ENCODE results near the gene DHRS3. TPM values are rescaled to one million over a fixed set of nuclear protein-coding genes. Genes with fewer than 3 reads are reported as not detected.
"Not testable (repeated sequence)": the region's sequence is repeated elsewhere in the genome, so short reads cannot be mapped to it uniquely, and the experiment has no call there.

The DHRS3 gene
- total RNA-seq, 5 donors from 2014 or later (not counting 1 experiment from before 2014, with no cell fraction given), result 56.4 to 107 (median 90.8) TPM

DNA sequence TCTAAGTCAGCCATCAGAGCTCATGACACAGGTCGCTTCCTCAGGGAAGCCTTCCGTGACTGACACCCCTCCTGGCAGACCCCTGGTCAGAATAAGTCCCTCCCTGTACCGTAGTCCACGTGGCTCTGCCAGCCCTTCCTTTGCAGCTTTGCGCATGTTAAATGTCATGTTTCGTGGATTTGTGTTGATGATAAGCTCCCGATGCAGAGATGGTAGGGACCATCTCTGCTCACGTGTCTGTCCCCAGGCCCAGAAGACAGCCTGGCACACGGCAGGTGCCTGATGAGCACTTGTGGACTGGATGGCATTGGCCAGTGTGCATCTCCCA, 75.9 kb downstream of the DHRS3 start:
- WGBS (ENCODE audit: insufficient coverage), result 88% methylated on average over 6 of the region's 9 CpGs
- Histone ChIP-seq H3K4me3 (ENCODE audit: control insufficient read depth in 1 of 2, extremely low read depth in 1 of 2, low read length in 1 of 2) (no peak overlapping the region), H3K27ac (ENCODE audit: low read length) (no peak overlapping the region), H3K36me3 (ENCODE audit: control insufficient read depth in 2 of 2, extremely low read depth in 1 of 2, insufficient read depth in 1 of 2, low read length in 1 of 2) (peaks cover 0 to 5% of the 10 kb centered on the region in 2 donors), H3K27me3 (replicated peaks in 1 of 2; ENCODE audit: control insufficient read depth in 2 of 2, extremely low read depth in 1 of 2, insufficient read depth in 2 of 2, low read length in 1 of 2) (peaks cover 0 to 29% of the 10 kb centered on the region in 2 experiments), H3K4me1 (ENCODE audit: control insufficient read depth in 1 of 2, extremely low read depth in 1 of 2, insufficient read depth in 2 of 2, low read length in 2 of 2) (no peaks in the 10 kb centered on the region), H3K9me3 (no peaks in the 10 kb centered on the region)
- DNase-seq (no peak), ATAC-seq (replicated peaks in 1 of 4) (no peak)
- Mint-ChIP-seq H3K27ac (no peak overlapping the region), H3K4me3 (no peak overlapping the region), H3K36me3 (peaks cover 10% of the 10 kb centered on the region), H3K4me1 (peaks cover 1 to 7% (median 6%) of the 10 kb centered on the region in 3 donors), H3K9me3 (peaks cover 0 to 6% (median 4%) of the 10 kb centered on the region in 3 donors), H3K27me3 (peaks cover 0 to 4% of the 10 kb centered on the region in 2 donors)
- POLR2A ChIA-PET, result no interaction called here
- CTCF ChIA-PET, result no interaction called here

DNA sequence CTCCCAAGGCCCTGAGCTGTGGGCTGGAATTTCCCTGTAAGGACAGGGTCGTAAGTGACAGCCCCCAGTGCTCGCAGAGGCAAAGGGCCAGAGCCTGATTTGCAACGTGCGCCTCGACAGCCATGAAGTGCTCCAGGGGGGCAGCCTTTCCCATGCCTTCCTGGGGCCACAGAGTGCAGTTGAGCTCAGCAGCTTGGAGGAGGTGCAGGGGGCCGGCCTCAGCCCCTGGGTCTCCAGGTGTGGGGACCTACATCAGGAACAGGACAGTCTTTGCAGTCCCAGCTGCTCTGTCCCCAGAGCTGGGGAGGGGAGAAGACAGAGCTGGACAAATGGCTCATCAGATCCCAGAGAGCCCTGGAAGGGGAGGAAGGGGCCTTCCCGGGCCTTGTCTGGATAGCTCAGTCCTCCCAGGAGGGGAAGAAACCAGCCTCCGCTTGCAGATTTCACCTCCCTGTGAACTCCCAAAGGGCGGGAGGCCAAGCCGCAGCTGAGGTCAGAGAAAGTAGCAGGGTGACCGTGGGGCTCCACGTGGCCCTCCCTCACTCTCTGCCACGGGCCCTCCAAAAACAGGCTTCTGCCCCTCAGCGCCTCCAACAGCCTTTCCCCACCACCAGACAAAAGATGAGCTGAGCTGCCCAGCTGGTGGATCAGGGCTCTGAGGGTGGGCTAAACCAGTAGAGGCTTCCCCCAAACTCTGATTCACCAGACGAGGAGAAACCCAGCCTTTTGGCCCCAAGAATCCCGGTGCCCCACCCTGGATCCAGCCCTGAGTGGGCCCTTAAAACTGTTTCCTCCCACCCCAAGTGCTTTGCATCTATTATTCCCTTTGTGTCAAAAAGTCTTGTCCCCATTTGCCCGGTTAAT, 76.5 kb downstream of the DHRS3 start:
- H3K4me1 Mint-ChIP-seq, result peaks cover 1 to 7% (median 6%) of the 10 kb centered on the region in 3 donors
- H3K4me3 ChIP-seq (ENCODE audit: control insufficient read depth in 1 of 2, extremely low read depth in 1 of 2, low read length in 1 of 2), result no peak overlapping the region
- no peak overlapping the region for H3K4me3 Mint-ChIP-seq
- peaks cover 1 to 9% (median 6%) of the 10 kb centered on the region in 3 donors for H3K9me3 Mint-ChIP-seq
- ChIA-PET POLR2A (no interaction called here), CTCF (no interaction called here)
- H3K36me3 ChIP-seq (ENCODE audit: control insufficient read depth in 2 of 2, extremely low read depth in 1 of 2, insufficient read depth in 1 of 2, low read length in 1 of 2), result peaks cover 0 to 5% of the 10 kb centered on the region in 2 donors
- 83% methylated on average over 14 of the region's 17 CpGs for WGBS (ENCODE audit: insufficient coverage)
- H3K27me3 Mint-ChIP-seq, result peaks cover 0 to 4% of the 10 kb centered on the region in 2 donors
- no peak for ATAC-seq (replicated peaks in 1 of 4)
- H3K27ac ChIP-seq (ENCODE audit: low read length), result no peak overlapping the region
- H3K4me1 ChIP-seq (ENCODE audit: control insufficient read depth in 1 of 2, extremely low read depth in 1 of 2, insufficient read depth in 2 of 2, low read length in 2 of 2), result no peaks in the 10 kb centered on the region
- no peak for DNase-seq
- peaks cover 0 to 27% of the 10 kb centered on the region in 2 experiments for H3K27me3 ChIP-seq (replicated peaks in 1 of 2; ENCODE audit: control insufficient read depth in 2 of 2, extremely low read depth in 1 of 2, insufficient read depth in 2 of 2, low read length in 1 of 2)
- H3K9me3 ChIP-seq, result no peaks in the 10 kb centered on the region
- peaks cover 14% of the 10 kb centered on the region for H3K36me3 Mint-ChIP-seq
- H3K27ac Mint-ChIP-seq, result no peak overlapping the region

DNA sequence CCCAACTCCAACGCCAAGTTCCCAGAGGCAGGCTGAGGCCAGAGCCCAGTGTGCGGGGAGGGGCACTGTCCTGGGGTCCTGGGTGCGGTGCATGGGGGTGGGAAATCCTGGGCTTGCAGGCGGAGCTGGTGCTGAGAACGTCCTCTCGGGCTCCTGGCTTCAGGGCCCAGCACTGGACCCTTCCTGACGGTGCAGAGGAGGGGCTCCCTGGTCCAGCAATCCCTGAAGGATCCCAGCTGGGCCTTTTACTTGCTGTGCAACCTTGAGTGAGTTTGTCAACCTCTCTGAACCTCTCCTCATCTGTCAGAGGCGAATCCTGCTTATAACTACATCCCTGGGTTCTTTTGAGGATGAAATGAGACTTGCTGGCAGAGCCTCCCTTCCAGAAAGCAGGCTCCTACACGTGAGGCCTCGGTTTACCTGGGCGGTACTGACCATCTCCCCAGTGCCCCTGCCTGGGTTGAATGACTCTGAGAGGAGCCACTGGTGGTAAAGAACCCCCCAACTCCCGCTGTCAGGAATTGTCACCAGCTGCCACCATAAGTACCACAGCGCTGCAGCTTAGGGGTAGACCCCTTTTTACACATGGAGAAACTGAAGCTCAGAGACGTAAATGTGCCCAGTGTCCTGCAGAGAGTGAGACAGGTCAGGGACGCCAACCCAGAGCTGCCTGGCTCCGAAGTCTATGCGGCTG, 77.3 kb downstream of the DHRS3 start:
- Mint-ChIP-seq H3K4me1 (peaks cover 1 to 7% (median 6%) of the 10 kb centered on the region in 3 donors), H3K9me3 (peaks cover 8 to 16% (median 13%) of the 10 kb centered on the region in 3 donors), H3K27me3 (peaks cover 0 to 4% of the 10 kb centered on the region in 2 donors), H3K36me3 (peaks cover 21% of the 10 kb centered on the region), H3K4me3 (no peak overlapping the region), H3K27ac (no peak overlapping the region)
- peaks cover 0 to 5% of the 10 kb centered on the region in 2 donors for H3K36me3 ChIP-seq (ENCODE audit: control insufficient read depth in 2 of 2, extremely low read depth in 1 of 2, insufficient read depth in 1 of 2, low read length in 1 of 2)
- H3K9me3 ChIP-seq, result no peaks in the 10 kb centered on the region
- ATAC-seq (replicated peaks in 1 of 4), result no peak
- no peak overlapping the region for H3K27ac ChIP-seq (ENCODE audit: low read length)
- no peaks in the 10 kb centered on the region for H3K4me1 ChIP-seq (ENCODE audit: control insufficient read depth in 1 of 2, extremely low read depth in 1 of 2, insufficient read depth in 2 of 2, low read length in 2 of 2)
- 94% methylated on average over 15 of the region's 17 CpGs for WGBS (ENCODE audit: insufficient coverage)
- H3K4me3 ChIP-seq (ENCODE audit: control insufficient read depth in 1 of 2, extremely low read depth in 1 of 2, low read length in 1 of 2), result no peak overlapping the region
- H3K27me3 ChIP-seq (replicated peaks in 1 of 2; ENCODE audit: control insufficient read depth in 2 of 2, extremely low read depth in 1 of 2, insufficient read depth in 2 of 2, low read length in 1 of 2), result peaks cover 0 to 27% of the 10 kb centered on the region in 2 experiments
- ChIA-PET CTCF (no interaction called here), POLR2A (no interaction called here)
- DNase-seq, result no peak

DNA sequence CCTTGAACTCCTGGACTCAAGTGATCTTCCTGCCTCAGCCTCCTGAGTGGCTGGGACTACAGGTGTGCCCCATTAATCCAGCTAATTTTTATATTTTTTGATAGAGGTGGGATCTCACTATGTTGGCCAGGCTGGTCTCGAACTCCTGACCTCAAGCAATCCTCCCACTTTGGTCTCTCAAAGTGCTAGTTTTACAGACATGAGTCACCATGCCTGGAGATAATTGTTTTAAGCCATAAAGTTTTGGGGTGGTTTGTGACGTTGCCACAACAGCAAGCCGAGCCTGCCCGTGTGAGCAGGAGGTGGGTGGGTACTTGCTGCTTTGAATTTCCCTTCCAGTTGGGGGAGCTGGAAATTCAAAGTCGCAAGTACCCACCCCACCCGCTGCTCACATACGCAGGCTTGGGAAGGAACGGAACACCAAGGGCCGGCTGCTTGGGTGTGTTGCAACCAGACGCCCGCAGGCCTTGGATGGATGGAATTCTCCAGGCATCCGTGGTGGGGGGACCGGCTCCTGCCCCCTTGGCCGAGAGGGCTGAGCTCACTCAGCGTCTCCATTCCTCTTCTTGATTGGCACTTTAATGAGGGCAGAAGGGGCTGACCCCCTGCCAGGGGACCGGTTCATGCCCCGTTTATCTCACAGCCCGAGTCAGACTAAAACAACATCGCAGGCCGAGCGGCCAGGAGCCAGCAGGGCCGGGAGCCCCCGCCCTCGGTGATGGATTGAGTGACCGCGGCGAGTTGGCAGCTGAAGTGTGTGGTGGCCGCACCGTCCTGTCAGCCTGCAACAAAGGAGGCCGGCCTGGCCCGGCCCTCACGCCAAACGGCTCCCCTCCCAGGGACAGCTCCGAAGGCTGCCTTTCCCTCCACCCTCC, 78.1 kb downstream of the DHRS3 start:
- no peak for DNase-seq
- POLR2A ChIA-PET, result no interaction called here
- Mint-ChIP-seq H3K27me3 (peaks cover 0 to 4% of the 10 kb centered on the region in 2 donors), H3K27ac (no peak overlapping the region), H3K36me3 (peaks cover 26% of the 10 kb centered on the region), H3K9me3 (peaks cover 12 to 21% (median 16%) of the 10 kb centered on the region in 3 donors), H3K4me3 (no peak overlapping the region), H3K4me1 (peaks cover 0 to 6% (median 5%) of the 10 kb centered on the region in 3 donors)
- no peaks in the 10 kb centered on the region for H3K9me3 ChIP-seq
- WGBS (ENCODE audit: insufficient coverage), result 72% methylated on average over 15 of the region's 34 CpGs
- CTCF ChIA-PET, result no interaction called here
- no peak for ATAC-seq (replicated peaks in 1 of 4)
- H3K4me1 ChIP-seq (ENCODE audit: control insufficient read depth in 1 of 2, extremely low read depth in 1 of 2, insufficient read depth in 2 of 2, low read length in 2 of 2), result no peaks in the 10 kb centered on the region
- peaks cover 0 to 5% of the 10 kb centered on the region in 2 donors for H3K36me3 ChIP-seq (ENCODE audit: control insufficient read depth in 2 of 2, extremely low read depth in 1 of 2, insufficient read depth in 1 of 2, low read length in 1 of 2)
- H3K4me3 ChIP-seq (ENCODE audit: control insufficient read depth in 1 of 2, extremely low read depth in 1 of 2, low read length in 1 of 2), result no peak overlapping the region
- no peak overlapping the region for H3K27ac ChIP-seq (ENCODE audit: low read length)
- peaks cover 0 to 26% of the 10 kb centered on the region in 2 experiments for H3K27me3 ChIP-seq (replicated peaks in 1 of 2; ENCODE audit: control insufficient read depth in 2 of 2, extremely low read depth in 1 of 2, insufficient read depth in 2 of 2, low read length in 1 of 2)

DNA sequence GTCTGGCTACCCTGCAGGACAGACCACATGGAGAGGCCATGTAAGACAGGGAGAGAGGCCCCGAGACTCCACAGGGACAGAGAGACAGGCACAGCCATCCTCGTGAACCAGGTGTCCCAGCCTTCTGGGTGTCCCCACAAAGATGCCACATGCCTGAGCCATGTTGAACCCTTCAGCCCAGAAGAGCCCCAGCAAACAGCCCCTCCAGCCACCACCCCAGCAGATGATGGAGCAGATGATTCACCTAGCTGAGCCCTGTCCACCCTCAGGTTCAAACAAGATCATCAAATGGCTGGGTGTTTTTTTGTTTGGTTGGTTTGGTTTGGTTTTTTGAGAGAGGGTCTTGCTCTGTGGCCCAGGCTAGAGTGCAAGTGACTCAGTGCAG, 78.7 kb downstream of the DHRS3 start:
- DNase-seq, result no peak
- Mint-ChIP-seq H3K27ac (no peak overlapping the region), H3K9me3 (peaks cover 12 to 21% (median 16%) of the 10 kb centered on the region in 3 donors), H3K4me1 (peaks cover 0 to 6% (median under 1%) of the 10 kb centered on the region in 3 donors), H3K4me3 (no peak overlapping the region), H3K27me3 (peaks cover 0 to 1% of the 10 kb centered on the region in 2 donors), H3K36me3 (peaks cover 26% of the 10 kb centered on the region)
- H3K27ac ChIP-seq (ENCODE audit: low read length), result no peak overlapping the region
- ATAC-seq (replicated peaks in 1 of 4), result no peak
- H3K4me1 ChIP-seq (ENCODE audit: control insufficient read depth in 1 of 2, extremely low read depth in 1 of 2, insufficient read depth in 2 of 2, low read length in 2 of 2), result no peaks in the 10 kb centered on the region
- H3K27me3 ChIP-seq (replicated peaks in 1 of 2; ENCODE audit: control insufficient read depth in 2 of 2, extremely low read depth in 1 of 2, insufficient read depth in 2 of 2, low read length in 1 of 2), result peaks cover 0 to 24% of the 10 kb centered on the region in 2 experiments
- no peak overlapping the region for H3K4me3 ChIP-seq (ENCODE audit: control insufficient read depth in 1 of 2, extremely low read depth in 1 of 2, low read length in 1 of 2)
- ChIA-PET CTCF (no interaction called here), POLR2A (no interaction called here)
- WGBS (ENCODE audit: insufficient coverage), result 95% methylated on average over 2 of the region's 2 CpGs
- H3K9me3 ChIP-seq, result no peaks in the 10 kb centered on the region
- H3K36me3 ChIP-seq (ENCODE audit: control insufficient read depth in 2 of 2, extremely low read depth in 1 of 2, insufficient read depth in 1 of 2, low read length in 1 of 2), result peaks cover 0 to 5% of the 10 kb centered on the region in 2 donors

DNA sequence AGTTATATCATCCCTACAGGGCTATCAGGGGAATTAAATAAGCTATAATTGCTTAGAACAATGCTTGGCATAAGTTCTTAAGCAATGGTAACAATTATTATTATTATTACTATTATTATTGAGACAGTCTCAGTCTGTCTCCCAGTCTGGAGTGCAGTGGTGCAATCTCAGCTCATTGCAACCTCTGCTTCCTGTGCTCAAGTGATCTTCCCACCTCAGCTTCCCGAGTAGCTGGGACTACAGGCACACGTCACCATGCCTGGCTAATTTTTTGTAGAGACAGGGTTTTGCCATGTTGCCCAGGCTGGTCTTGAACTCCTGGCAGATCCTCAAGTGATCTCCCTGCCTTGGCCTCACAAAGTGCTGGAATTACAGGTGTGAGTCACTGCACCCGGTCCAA, 79.5 kb downstream of the DHRS3 start:
- H3K4me1 ChIP-seq (ENCODE audit: control insufficient read depth in 1 of 2, extremely low read depth in 1 of 2, insufficient read depth in 2 of 2, low read length in 2 of 2); ATAC-seq (replicated peaks in 1 of 4); H3K27ac ChIP-seq (ENCODE audit: low read length); H3K27ac Mint-ChIP-seq; DNase-seq; H3K4me3 Mint-ChIP-seq; POLR2A ChIA-PET; CTCF ChIA-PET; H3K36me3 ChIP-seq (ENCODE audit: control insufficient read depth in 2 of 2, extremely low read depth in 1 of 2, insufficient read depth in 1 of 2, low read length in 1 of 2); H3K27me3 Mint-ChIP-seq; H3K4me3 ChIP-seq (ENCODE audit: control insufficient read depth in 1 of 2, extremely low read depth in 1 of 2, low read length in 1 of 2); H3K9me3 ChIP-seq: not testable (repeated sequence)
- peaks cover 26% of the 10 kb centered on the region for H3K36me3 Mint-ChIP-seq
- peaks cover 12 to 21% (median 16%) of the 10 kb centered on the region in 3 donors for H3K9me3 Mint-ChIP-seq
- peaks cover 0 to 11% (median 0%) of the 10 kb centered on the region in 3 donors for H3K4me1 Mint-ChIP-seq
- H3K27me3 ChIP-seq (replicated peaks in 1 of 2; ENCODE audit: control insufficient read depth in 2 of 2, extremely low read depth in 1 of 2, insufficient read depth in 2 of 2, low read length in 1 of 2), result peaks cover 0 to 21% of the 10 kb centered on the region in 2 experiments
- 60% methylated on average over 1 of the region's 3 CpGs for whole genome bisulfite sequencing (ENCODE audit: insufficient coverage)

Measured in T-cell (primary cell).